Measurements from ENCODE around the gene DGUOK. TPM values are rescaled to one million over a fixed set of nuclear protein-coding genes. Genes with fewer than 3 reads are reported as not detected.

Gene DGUOK
- total and polyA plus RNA-seq, 2 experiments from 2014 or later: 68.0 to 116 TPM

DNA sequence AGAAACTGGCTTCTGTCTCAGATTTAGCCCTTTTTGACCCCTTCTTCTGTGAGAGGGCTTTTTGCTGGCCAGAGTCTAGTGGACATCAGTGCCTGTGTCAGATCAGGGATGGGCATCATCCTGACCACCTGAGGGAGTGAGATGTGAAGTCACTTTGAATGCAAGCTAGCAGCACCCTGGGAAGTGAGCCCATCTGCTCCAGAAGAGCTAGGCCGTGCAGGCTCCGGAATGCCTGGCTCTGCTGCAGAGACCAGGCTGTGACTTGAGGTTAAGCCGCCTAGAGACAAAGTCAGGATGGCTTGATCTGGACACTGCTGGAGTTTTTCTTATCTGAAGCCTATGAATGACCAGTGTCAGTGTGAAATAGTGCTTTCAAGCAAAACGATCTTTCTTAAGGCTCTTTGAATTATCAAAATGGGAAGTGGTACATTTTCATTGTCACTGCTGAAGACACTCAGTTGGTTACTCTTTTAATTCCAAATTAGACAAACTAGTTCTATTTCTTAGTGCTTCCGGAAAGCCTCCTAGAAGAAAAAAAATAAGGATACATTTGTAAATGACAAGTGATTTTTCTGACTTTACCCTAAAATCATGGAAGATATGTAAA is 20.8 kb downstream of the DGUOK start:
- TF ChIP-seq EZH2 (IDR thresholded peaks at IDR 0.05; ENCODE audit: borderline replicate concordance) (no peak), EZH2phosphoT487 (IDR thresholded peaks at IDR 0.05; ENCODE audit: low read depth, severe bottlenecking, unreplicated experiment) (no peak)

GRCh38 chr2:73949802-73950201 is 23.1 kb downstream of the DGUOK start:
- TF ChIP-seq EZH2phosphoT487 (IDR thresholded peaks at IDR 0.05; ENCODE audit: low read depth, severe bottlenecking, unreplicated experiment) (no peak), EZH2 (IDR thresholded peaks at IDR 0.05; ENCODE audit: borderline replicate concordance) (no peak), CTCF (IDR thresholded peaks at IDR 0.05; ENCODE audit: poor library complexity) (no peak)
- no peak overlapping the region for H3K27ac ChIP-seq
- H3K9me3 ChIP-seq (ENCODE audit: low read depth): no peaks in the 10 kb centered on the region
- H3K27me3 ChIP-seq: no peaks in the 10 kb centered on the region
- no peaks in the 10 kb centered on the region for H3K36me3 ChIP-seq (replicated peaks; ENCODE audit: insufficient read depth, low read depth)
- no peak overlapping the region for H2AFZ ChIP-seq
- H3K79me2 ChIP-seq: peaks cover 19% of the 10 kb centered on the region
- peaks cover 10% of the 10 kb centered on the region for H4K20me1 ChIP-seq (ENCODE audit: insufficient read depth, poor library complexity, severe bottlenecking)
- H3K4me2 ChIP-seq: no peak overlapping the region
- no peaks in the 10 kb centered on the region for H3K9me2 ChIP-seq (replicated peaks; ENCODE audit: insufficient read depth)
- no peaks in the 10 kb centered on the region for H3K4me1 ChIP-seq (ENCODE audit: insufficient read depth)
- DNase-seq (ENCODE audit: low spot score): no peak
- H3K4me3 ChIP-seq: no peak overlapping the region

More for the DNA sequence above, 20.8 kb downstream of the DGUOK start:
- H3K9me2 ChIP-seq (replicated peaks; ENCODE audit: insufficient read depth): no peaks in the 10 kb centered on the region
- H3K36me3 ChIP-seq (replicated peaks; ENCODE audit: insufficient read depth, low read depth): no peaks in the 10 kb centered on the region
- no peaks in the 10 kb centered on the region for H3K4me1 ChIP-seq (ENCODE audit: insufficient read depth)
- no peak for DNase-seq (ENCODE audit: low spot score)
- H4K20me1 ChIP-seq (ENCODE audit: insufficient read depth, poor library complexity, severe bottlenecking): peaks cover 25% of the 10 kb centered on the region
- H3K4me2 ChIP-seq: no peak overlapping the region
- no peak overlapping the region for H3K27ac ChIP-seq
- no peak overlapping the region for H2AFZ ChIP-seq
- 92% methylated on average over 5 of the region's 5 CpGs for WGBS (ENCODE audit: low lambda C conversion rate, missing lambda C conversion rate)
- H3K4me3 ChIP-seq: no peak overlapping the region
- no peaks in the 10 kb centered on the region for H3K27me3 ChIP-seq
- H3K79me2 ChIP-seq: peaks cover 41% of the 10 kb centered on the region
- H3K9me3 ChIP-seq (ENCODE audit: low read depth): no peaks in the 10 kb centered on the region

GRCh38 chr2:73952499-73953446 is 26.1 kb downstream of the DGUOK start:
- Histone ChIP-seq H3K27me3 (no peaks in the 10 kb centered on the region), H3K36me3 (replicated peaks; ENCODE audit: insufficient read depth, low read depth) (peaks cover under 1% of the 10 kb centered on the region), H3K4me2 (no peak overlapping the region), H3K9me2 (replicated peaks; ENCODE audit: insufficient read depth) (no peaks in the 10 kb centered on the region), H3K4me1 (ENCODE audit: insufficient read depth) (no peaks in the 10 kb centered on the region), H3K79me2 (peaks cover 8% of the 10 kb centered on the region), H3K27ac (no peak overlapping the region), H2AFZ (no peak overlapping the region), H3K4me3 (no peak overlapping the region), H4K20me1 (ENCODE audit: insufficient read depth, poor library complexity, severe bottlenecking) (peaks cover 5% of the 10 kb centered on the region), H3K9me3 (ENCODE audit: low read depth) (no peaks in the 10 kb centered on the region)
- WGBS (ENCODE audit: low lambda C conversion rate, missing lambda C conversion rate): 86% methylated on average over 12 of the region's 12 CpGs
- TF ChIP-seq EZH2phosphoT487 (IDR thresholded peaks at IDR 0.05; ENCODE audit: low read depth, severe bottlenecking, unreplicated experiment): no peak
- no peak for DNase-seq (ENCODE audit: low spot score)

DNA sequence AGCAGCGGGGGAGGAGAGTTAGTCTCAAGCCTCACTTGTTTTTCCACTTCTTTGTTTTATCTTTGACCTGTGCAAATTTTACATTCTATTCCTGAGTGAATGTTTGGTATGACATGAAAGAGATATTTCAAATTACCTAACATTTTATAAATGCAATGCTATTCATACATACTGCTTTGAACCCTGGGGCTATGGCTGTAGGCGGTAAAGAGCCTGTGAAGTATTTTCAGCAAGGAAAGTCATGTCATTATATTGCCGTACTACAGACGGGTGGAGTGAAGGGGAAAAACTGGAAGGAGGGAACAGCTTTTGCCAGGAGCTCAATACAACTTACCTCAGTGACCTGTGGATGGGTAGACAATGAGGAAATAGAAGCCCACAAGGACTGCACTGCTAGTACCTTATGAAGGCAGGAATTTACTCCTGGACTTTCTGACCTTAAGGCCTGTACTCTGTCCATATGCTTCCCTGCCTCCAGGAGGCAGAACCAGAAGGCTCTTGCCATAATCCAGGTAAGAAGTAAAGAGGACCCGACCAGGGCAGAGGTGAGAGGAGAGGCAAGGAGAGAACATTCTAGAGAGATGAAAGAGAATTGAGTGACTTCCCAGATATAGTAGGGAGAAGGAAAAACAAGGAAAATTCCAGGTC is 29.7 kb downstream of the DGUOK start:
- Histone ChIP-seq H3K36me3 (replicated peaks; ENCODE audit: insufficient read depth, low read depth) (peaks cover 5% of the 10 kb centered on the region), H3K79me2 (no peaks in the 10 kb centered on the region), H3K27me3 (no peaks in the 10 kb centered on the region), H3K9me2 (replicated peaks; ENCODE audit: insufficient read depth) (no peaks in the 10 kb centered on the region), H3K27ac (no peak overlapping the region), H3K4me3 (no peak overlapping the region), H3K4me2 (no peak overlapping the region), H3K9me3 (ENCODE audit: low read depth) (no peaks in the 10 kb centered on the region), H4K20me1 (ENCODE audit: insufficient read depth, poor library complexity, severe bottlenecking) (peaks cover 5% of the 10 kb centered on the region), H2AFZ (no peak overlapping the region), H3K4me1 (ENCODE audit: insufficient read depth) (no peaks in the 10 kb centered on the region)
- WGBS (ENCODE audit: low lambda C conversion rate, missing lambda C conversion rate): 82% methylated on average over 5 of the region's 5 CpGs
- TF ChIP-seq EZH2 (IDR thresholded peaks at IDR 0.05; ENCODE audit: borderline replicate concordance) (no peak), CTCF (IDR thresholded peaks at IDR 0.05; ENCODE audit: poor library complexity) (no peak), EZH2phosphoT487 (IDR thresholded peaks at IDR 0.05; ENCODE audit: low read depth, severe bottlenecking, unreplicated experiment) (no peak)
- DNase-seq (ENCODE audit: low spot score): no peak

Measured in hepatocyte (in vitro differentiated cells).